Measurements from ENCODE around the gene MRPL22. TPM values are rescaled to one million over a fixed set of nuclear protein-coding genes. Genes with fewer than 3 reads are reported as not detected.
"Not testable (repeated sequence)": the region's sequence is repeated elsewhere in the genome, so short reads cannot be mapped to it uniquely, and the experiment has no call there.

Gene MRPL22
- total RNA-seq, 2 experiments from 2014 or later: 29.9 to 30.2 TPM

GRCh38 chr5:154937186-154937717, 3.6 kb upstream of the MRPL22 start:
- ChIA-PET POLR2A (interaction anchor here (0.5 to 1.7 kb wide), 4 partner anchors 49 to 899 kb away, joined by 3 to 6 read pairs (median 4); partner anchors contain the start of genes CNOT8, FAM114A2 and MFAP3), CTCF (no interaction called here)
- Mint-ChIP-seq H3K4me1 (ENCODE audit: low read depth) (peaks cover 60% of the 10 kb centered on the region), H3K27me3 (no peaks in the 10 kb centered on the region), H3K36me3 (ENCODE audit: low read depth) (peaks cover 34% of the 10 kb centered on the region), H3K9me3 (no peaks in the 10 kb centered on the region), H3K4me3 (peak overlapping the region; percentile 91), H3K27ac (peak overlapping the region; percentile 75)
- H3K4me1 ChIP-seq (ENCODE audit: insufficient read depth, low read length): peaks cover 36% of the 10 kb centered on the region
- H3K36me3 ChIP-seq (ENCODE audit: insufficient read depth, low read length): peaks cover 5% of the 10 kb centered on the region
- no peaks in the 10 kb centered on the region for H3K9me3 ChIP-seq (ENCODE audit: control insufficient read depth in 1 of 2, insufficient read depth in 1 of 2, low read length in 2 of 2)
- DNase-seq (peak in 1 of 14 experiments; percentile 8), ATAC-seq (ENCODE audit: poor library complexity) (no peak)
- intact Hi-C loops (cut with DNase I, micrococcal nuclease): loop anchor here in 1 of 2 experiments (2.0 to 5.0 kb wide), 3 partner anchors 178 to 895 kb away; partner anchors contain the start of gene SAP30L
- TF ChIP-seq, protein P1, sequence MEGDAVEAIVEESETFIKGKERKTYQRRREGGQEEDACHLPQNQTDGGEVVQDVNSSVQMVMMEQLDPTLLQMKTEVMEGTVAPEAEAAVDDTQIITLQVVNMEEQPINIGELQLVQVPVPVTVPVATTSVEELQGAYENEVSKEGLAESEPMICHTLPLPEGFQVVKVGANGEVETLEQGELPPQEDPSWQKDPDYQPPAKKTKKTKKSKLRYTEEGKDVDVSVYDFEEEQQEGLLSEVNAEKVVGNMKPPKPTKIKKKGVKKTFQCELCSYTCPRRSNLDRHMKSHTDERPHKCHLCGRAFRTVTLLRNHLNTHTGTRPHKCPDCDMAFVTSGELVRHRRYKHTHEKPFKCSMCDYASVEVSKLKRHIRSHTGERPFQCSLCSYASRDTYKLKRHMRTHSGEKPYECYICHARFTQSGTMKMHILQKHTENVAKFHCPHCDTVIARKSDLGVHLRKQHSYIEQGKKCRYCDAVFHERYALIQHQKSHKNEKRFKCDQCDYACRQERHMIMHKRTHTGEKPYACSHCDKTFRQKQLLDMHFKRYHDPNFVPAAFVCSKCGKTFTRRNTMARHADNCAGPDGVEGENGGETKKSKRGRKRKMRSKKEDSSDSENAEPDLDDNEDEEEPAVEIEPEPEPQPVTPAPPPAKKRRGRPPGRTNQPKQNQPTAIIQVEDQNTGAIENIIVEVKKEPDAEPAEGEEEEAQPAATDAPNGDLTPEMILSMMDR (IDR thresholded peaks at IDR 0.05): no peak
- no peaks in the 10 kb centered on the region for H3K27me3 ChIP-seq (ENCODE audit: control insufficient read depth in 1 of 2, insufficient read depth in 2 of 2, low read length in 2 of 2)
- peak overlapping the region; percentile 91 for H3K4me3 ChIP-seq (ENCODE audit: low read length)
- no peak overlapping the region for H3K27ac ChIP-seq (ENCODE audit: low read depth in 1 of 2, low read length in 2 of 2)

DNA sequence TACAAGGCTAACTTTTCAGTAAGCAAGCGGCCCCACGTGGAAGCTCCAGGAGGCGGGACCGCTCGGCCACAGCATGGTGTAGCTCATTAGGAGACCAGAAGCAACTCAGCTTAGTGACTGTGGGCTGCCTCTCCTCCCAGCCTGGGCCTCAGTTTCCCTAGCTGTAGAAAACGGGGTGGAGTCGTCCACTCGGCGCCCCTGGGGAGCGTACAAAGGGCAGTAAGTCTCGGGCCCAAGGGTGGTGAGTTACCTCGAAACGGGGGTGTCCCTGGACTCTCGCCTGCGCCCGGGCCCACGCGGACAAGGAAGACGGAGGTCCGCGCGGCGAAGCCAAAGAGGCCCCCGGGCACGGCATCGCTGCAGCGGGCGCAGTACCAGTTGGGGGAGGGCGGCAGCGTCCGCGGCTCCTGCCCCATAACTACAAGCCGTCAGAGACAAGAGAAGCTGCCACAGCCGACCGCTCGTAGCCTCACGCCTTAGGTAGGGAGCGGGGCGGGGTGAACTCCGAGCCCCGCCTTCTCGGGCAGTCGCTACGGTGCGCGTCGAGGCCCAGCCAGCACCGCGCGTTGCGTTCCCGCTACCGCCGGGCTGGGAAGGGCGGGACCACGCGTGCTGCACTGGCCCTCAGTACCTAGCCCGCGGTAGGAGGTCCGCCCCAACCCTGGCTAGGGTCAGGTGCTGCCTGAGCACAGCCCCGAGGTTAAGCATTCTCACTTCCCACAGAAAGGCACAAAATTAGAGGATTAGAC, 3.0 kb upstream of the MRPL22 start, which contains the start of gene GEMIN5:
TSS of gene GEMIN5 (minus strand) at position 494 of the 749 bp plus-strand sequence. CDS start at position 416, 78 bp downstream.
- peak; percentile 66 to 92 (median 78) for DNase-seq
- no peaks in the 10 kb centered on the region for H3K9me3 Mint-ChIP-seq
- H3K27me3 Mint-ChIP-seq: no peaks in the 10 kb centered on the region
- TF ChIP-seq, protein P1 (IDR thresholded peaks at IDR 0.05): no peak
- peaks cover 66% of the 10 kb centered on the region for H3K4me1 Mint-ChIP-seq (ENCODE audit: low read depth)
- peak; percentile 88 for ATAC-seq (ENCODE audit: poor library complexity)
- Histone ChIP-seq H3K36me3 (ENCODE audit: insufficient read depth, low read length) (peaks cover 3% of the 10 kb centered on the region), H3K27me3 (ENCODE audit: control insufficient read depth in 1 of 2, insufficient read depth in 2 of 2, low read length in 2 of 2) (no peaks in the 10 kb centered on the region), H3K9me3 (ENCODE audit: control insufficient read depth in 1 of 2, insufficient read depth in 1 of 2, low read length in 2 of 2) (no peaks in the 10 kb centered on the region), H3K4me1 (ENCODE audit: insufficient read depth, low read length) (peaks cover 36% of the 10 kb centered on the region), H3K27ac (ENCODE audit: low read depth in 1 of 2, low read length in 2 of 2) (peak within 1 kb of the TSS in 1 of 2 donors; percentile 13), H3K4me3 (ENCODE audit: low read length) (peak within 1 kb of the TSS; percentile 91)
- peak within 1 kb of the TSS; percentile 75 for H3K27ac Mint-ChIP-seq
- ChIA-PET POLR2A (interaction anchor here (0.5 to 1.7 kb wide), 5 partner anchors 49 to 899 kb away, joined by 3 to 6 read pairs (median 3); partner anchors contain the start of genes CNOT8, FAM114A2 and MFAP3), CTCF (no interaction called here)
- intact Hi-C loops (cut with DNase I, micrococcal nuclease): loop anchor here in 1 of 2 experiments (2.0 to 5.0 kb wide), 3 partner anchors 179 to 896 kb away; partner anchors contain the start of gene SAP30L
- H3K36me3 Mint-ChIP-seq (ENCODE audit: low read depth): peaks cover 28% of the 10 kb centered on the region
- H3K4me3 Mint-ChIP-seq: peak within 1 kb of the TSS; percentile 99

GRCh38 chr5:154939387-154939786, 1.5 kb upstream of the MRPL22 start:
- Mint-ChIP-seq H3K27ac (peak overlapping the region; percentile 4), H3K4me3 (peak overlapping the region; percentile 99), H3K4me1 (ENCODE audit: low read depth) (peaks cover 66% of the 10 kb centered on the region), H3K36me3 (ENCODE audit: low read depth) (peaks cover 24% of the 10 kb centered on the region)
- DNase-seq; CTCF ChIA-PET; POLR2A ChIA-PET; H3K36me3 ChIP-seq (ENCODE audit: insufficient read depth, low read length); H3K4me3 ChIP-seq (ENCODE audit: low read length); H3K27ac ChIP-seq (ENCODE audit: low read depth in 1 of 2, low read length in 2 of 2); H3K27me3 ChIP-seq (ENCODE audit: control insufficient read depth in 1 of 2, insufficient read depth in 2 of 2, low read length in 2 of 2); H3K9me3 Mint-ChIP-seq; ATAC-seq (ENCODE audit: poor library complexity); H3K27me3 Mint-ChIP-seq; H3K9me3 ChIP-seq (ENCODE audit: control insufficient read depth in 1 of 2, insufficient read depth in 1 of 2, low read length in 2 of 2): not testable (repeated sequence)
- H3K4me1 ChIP-seq (ENCODE audit: insufficient read depth, low read length): peaks cover 39% of the 10 kb centered on the region
- intact Hi-C loops (cut with DNase I, micrococcal nuclease): loop anchor here in 1 of 2 experiments (5.0 kb wide), 2 partner anchors 492 to 897 kb away; partner anchors contain the start of gene SAP30L
